HFF-Myc (cell line): ENCODE measurements around the gene GSG1L.
A peak's percentile ranks its signal among the peaks of the same experiment; 100 is the strongest.

ENCODE experiments used
- DNase-seq: peaks from one replicate; pipeline ENCODE4 v3.0.0-alpha.2; 2011; ENCODE audit warnings: low read depth; ENCODE audit errors: extremely low read depth
- H3K4me3 ChIP-seq: replicated peaks from 2 replicates; pipeline ENCODE4 v1.5.1; 2011; ENCODE audit warnings: low read depth, mild to moderate bottlenecking, control low read depth, low read length
- CTCF ChIP-seq: IDR thresholded peaks from 2 replicates; pipeline ENCODE4 v1.5.1; 2012; ENCODE audit warnings: mild to moderate bottlenecking, low read depth, low read length, control low read depth; ENCODE audit errors: missing control alignments

Gene GSG1L

GRCh38 chr16:27785307-27785678 lies 278.2 kb downstream of the GSG1L start:
- TF ChIP-seq CTCF: no peak
- H3K4me3 ChIP-seq: no peak overlapping the region
- DNase-seq: no peak

GRCh38 chr16:27784351-27785306 lies 278.9 kb downstream of the GSG1L start:
- TF ChIP-seq CTCF: no peak
- no peak overlapping the region for H3K4me3 ChIP-seq
- DNase-seq: no peak

- H3K4me3 ChIP-seq: no peak overlapping the region
- DNase-seq: no peak
- TF ChIP-seq CTCF: no peak
These were observed 281.3 kb downstream of the GSG1L start for GRCh38 chr16:27781981-27782880.

- DNase-seq: no peak
- no peak for TF ChIP-seq CTCF
- no peak overlapping the region for H3K4me3 ChIP-seq
These were observed 282.4 kb downstream of the GSG1L start for GRCh38 chr16:27781195-27781524.

GRCh38 chr16:27780468-27781194 lies 282.9 kb downstream of the GSG1L start:
- no peak overlapping the region for H3K4me3 ChIP-seq
- no peak for TF ChIP-seq CTCF
- no peak for DNase-seq

GRCh38 chr16:27779641-27780164 lies 283.8 kb downstream of the GSG1L start:
- peak; percentile 69 for TF ChIP-seq CTCF
- peak; percentile 15 for DNase-seq
- H3K4me3 ChIP-seq: no peak overlapping the region
